Chondrocyte (in vitro differentiated cells): ENCODE measurements around the gene NSUN6. TPM values are rescaled to one million over a fixed set of nuclear protein-coding genes. Genes with fewer than 3 reads are reported as not detected.

ENCODE experiments used
- DNase-seq: peaks from one replicate; pipeline ENCODE4 v3.0.0; 2021; ENCODE audit warnings: mixed read lengths, low spot score
- H3K27ac Mint-ChIP-seq: one replicate; pipeline ENCODE4 v1.8.0; 2021; ENCODE audit warnings: mild to moderate bottlenecking, moderate library complexity, mixed read lengths; ENCODE audit not compliant: unreplicated experiment
- H3K27me3 Mint-ChIP-seq: 2 replicates; pipeline ENCODE4 v1.8.0; 2021; ENCODE audit warnings: low read depth, mixed read lengths
- H3K36me3 Mint-ChIP-seq: 2 replicates; pipeline ENCODE4 v1.8.0; 2021; ENCODE audit warnings: low read depth, mixed read lengths
- H3K4me1 Mint-ChIP-seq: 2 replicates; pipeline ENCODE4 v1.8.0; 2021; ENCODE audit warnings: low read depth, mild to moderate bottlenecking, mixed read lengths
- H3K4me3 Mint-ChIP-seq: one replicate; pipeline ENCODE4 v1.8.0; 2021; ENCODE audit warnings: mild to moderate bottlenecking, moderate library complexity, mixed read lengths; ENCODE audit not compliant: unreplicated experiment
- H3K9me3 Mint-ChIP-seq: 2 replicates; pipeline ENCODE4 v1.8.0; 2021; ENCODE audit warnings: low read depth, mixed read lengths
- CTCF ChIP-seq: fragments of 200-600 bp; sonication (generic); IDR thresholded peaks from 2 replicates; pipeline ENCODE4 v1.5.0; 2021; ENCODE audit warnings: antibody characterized with exemption, mild to moderate bottlenecking, moderate library complexity
- total RNA-seq: library from RNA; stranded (reverse); gene quantifications from 3 replicates; pipeline ENCODE4 v1.2.1, GENCODE V29; 2021

The NSUN6 gene
- total RNA-seq, 1 donor from 2014 or later: 3.3 TPM

- Mint-ChIP-seq H3K36me3 (peaks cover 12% of the 10 kb centered on the region), H3K9me3 (no peaks in the 10 kb centered on the region), H3K4me1 (peaks cover 9% of the 10 kb centered on the region), H3K27ac (no peak overlapping the region), H3K4me3 (no peak overlapping the region), H3K27me3 (no peaks in the 10 kb centered on the region)
- DNase-seq: no peak
- TF ChIP-seq CTCF: no peak
These were observed 108.6 kb downstream of the NSUN6 start for GRCh38 chr10:18542832-18543231.

- no peak overlapping the region for H3K4me3 Mint-ChIP-seq
- peaks cover 12% of the 10 kb centered on the region for H3K36me3 Mint-ChIP-seq
- no peaks in the 10 kb centered on the region for H3K9me3 Mint-ChIP-seq
These were observed 111.2 kb downstream of the NSUN6 start for GRCh38 chr10:18540195-18540594.

GRCh38 chr10:18539335-18539734 is 112.1 kb downstream of the NSUN6 start:
- no peak overlapping the region for H3K27ac Mint-ChIP-seq
- DNase-seq: no peak
- no peak for TF ChIP-seq CTCF
- H3K4me3 Mint-ChIP-seq: no peak overlapping the region
- peaks cover 12% of the 10 kb centered on the region for H3K36me3 Mint-ChIP-seq
- H3K27me3 Mint-ChIP-seq: no peaks in the 10 kb centered on the region
- H3K4me1 Mint-ChIP-seq: peaks cover 5% of the 10 kb centered on the region
- no peaks in the 10 kb centered on the region for H3K9me3 Mint-ChIP-seq

More at GRCh38 chr10:18540195-18540594, 111.2 kb downstream of the NSUN6 start:
- Mint-ChIP-seq H3K27me3 (no peaks in the 10 kb centered on the region), H3K4me1 (peaks cover 5% of the 10 kb centered on the region), H3K27ac (no peak overlapping the region)
- no peak for TF ChIP-seq CTCF
- no peak for DNase-seq

- Mint-ChIP-seq H3K27ac (no peak overlapping the region), H3K9me3 (peaks cover 6% of the 10 kb centered on the region), H3K4me1 (no peaks in the 10 kb centered on the region), H3K36me3 (peaks cover 3% of the 10 kb centered on the region), H3K27me3 (no peaks in the 10 kb centered on the region), H3K4me3 (no peak overlapping the region)
- no peak for TF ChIP-seq CTCF
- no peak for DNase-seq
These were observed 117.5 kb downstream of the NSUN6 start for GRCh38 chr10:18533896-18534295.

- no peak overlapping the region for H3K4me3 Mint-ChIP-seq
- H3K27ac Mint-ChIP-seq: no peak overlapping the region
- no peak for DNase-seq
- peaks cover 6% of the 10 kb centered on the region for H3K9me3 Mint-ChIP-seq
- H3K36me3 Mint-ChIP-seq: peaks cover 3% of the 10 kb centered on the region
- no peaks in the 10 kb centered on the region for H3K27me3 Mint-ChIP-seq
- no peak for TF ChIP-seq CTCF
- peaks cover 3% of the 10 kb centered on the region for H3K4me1 Mint-ChIP-seq
These were observed 118.4 kb downstream of the NSUN6 start for GRCh38 chr10:18532881-18533535.
